HG02885 (cell line): Measurements from ENCODE around the gene SLC35B2.

Experiments used
- ATAC-seq: cut with Tn5 transposase; IDR thresholded peaks from one replicate; pipeline ENCODE4 v1.9.1; 2021; ENCODE audit warnings: mild to moderate bottlenecking; ENCODE audit not compliant: unreplicated experiment, poor library complexity

The SLC35B2 gene

GRCh38 chr6:44257025-44257752, at the start of gene SLC35B2:
Gene SLC35B2, minus strand, starts transcription at chr6:44257528. Its CDS starts 118 bp downstream, at chr6:44257410.
- ATAC-seq, result peak; percentile 54

- ATAC-seq, result no peak
Observed at GRCh38 chr6:44306710-44307109, 49.4 kb upstream of the SLC35B2 start.

DNA sequence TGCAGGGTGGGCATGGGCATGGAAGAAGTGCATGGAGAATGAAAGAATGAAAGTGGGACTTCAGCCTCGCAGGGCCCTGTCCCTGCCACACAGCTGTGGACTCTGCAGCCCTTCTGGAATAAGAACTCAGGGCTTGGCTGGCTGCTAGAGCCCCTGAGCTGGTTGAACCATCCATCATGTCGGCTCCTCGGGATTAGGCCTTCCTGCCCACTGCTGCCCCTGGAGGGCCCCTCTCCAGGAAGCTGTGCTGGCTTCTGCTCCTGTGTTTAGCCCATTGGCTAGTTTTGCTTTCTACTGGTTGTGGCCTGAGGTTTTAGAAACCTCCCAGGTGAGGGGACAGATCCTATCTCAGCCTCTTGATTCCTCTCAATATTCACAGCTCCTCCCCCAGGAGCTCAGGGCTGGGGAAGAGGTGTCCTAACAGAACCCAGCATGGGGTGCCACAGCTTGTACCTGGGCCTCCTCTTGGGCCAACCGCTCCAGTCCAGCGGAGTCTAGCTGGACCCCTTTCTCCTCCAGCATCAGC, 47.9 kb upstream of the SLC35B2 start:
- no peak for ATAC-seq

GRCh38 chr6:44304282-44305199, 47.2 kb upstream of the SLC35B2 start:
- ATAC-seq, result no peak

DNA sequence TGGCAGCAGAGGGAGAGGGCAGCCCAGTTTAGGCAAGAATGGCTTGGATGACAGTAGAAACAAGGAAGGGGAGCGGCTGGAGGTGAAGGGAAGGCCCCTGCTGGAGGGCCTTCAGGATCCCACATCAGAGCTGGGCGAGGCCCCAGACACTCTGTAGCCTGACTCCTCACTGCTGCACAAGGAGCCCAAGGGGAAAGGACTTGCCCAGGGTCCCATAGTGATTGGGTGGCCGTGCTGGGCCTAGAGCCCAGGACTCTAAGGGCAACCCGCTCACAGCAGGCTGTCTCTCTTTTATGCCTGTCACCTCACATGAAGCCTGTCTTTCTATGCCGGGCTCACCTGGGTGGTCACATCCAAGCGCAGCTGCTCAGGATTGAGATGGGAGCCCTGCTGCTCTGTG, 46.5 kb upstream of the SLC35B2 start:
- no peak for ATAC-seq

GRCh38 chr6:44302856-44303255, 45.5 kb upstream of the SLC35B2 start:
- ATAC-seq, result no peak

- no peak for ATAC-seq
Observed at GRCh38 chr6:44301782-44302564, 44.6 kb upstream of the SLC35B2 start.

- no peak for ATAC-seq
Observed at GRCh38 chr6:44301106-44301505, 43.8 kb upstream of the SLC35B2 start.

DNA sequence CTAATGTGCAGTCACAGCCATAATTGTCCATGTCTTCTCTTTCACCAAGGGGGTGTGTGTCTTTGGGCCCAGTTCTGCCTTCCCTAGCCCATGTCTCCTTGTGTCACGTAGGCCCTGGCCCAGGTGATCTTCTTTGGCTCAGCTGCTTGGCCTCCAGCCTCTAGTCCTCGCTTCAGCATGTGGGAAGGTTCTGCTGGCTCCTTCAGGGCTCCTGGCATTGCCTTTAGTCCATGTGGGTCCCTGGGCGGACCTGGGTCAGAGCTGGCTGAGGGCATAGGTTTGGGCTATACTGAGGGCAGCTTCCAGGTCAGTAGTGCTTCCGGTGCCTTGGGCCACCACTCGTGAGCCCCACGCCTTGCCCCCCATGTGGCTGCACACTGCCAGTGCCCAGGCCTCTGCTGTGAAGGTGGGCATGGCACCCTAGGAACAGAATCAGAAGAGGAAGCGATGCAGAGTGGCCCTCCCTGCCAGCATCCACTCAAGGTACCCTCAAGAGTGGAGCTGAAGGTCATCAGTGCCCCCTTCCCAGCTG, 43.0 kb upstream of the SLC35B2 start:
- no peak for ATAC-seq

- ATAC-seq, result no peak
Observed at GRCh38 chr6:44298864-44299263, 41.5 kb upstream of the SLC35B2 start.

DNA sequence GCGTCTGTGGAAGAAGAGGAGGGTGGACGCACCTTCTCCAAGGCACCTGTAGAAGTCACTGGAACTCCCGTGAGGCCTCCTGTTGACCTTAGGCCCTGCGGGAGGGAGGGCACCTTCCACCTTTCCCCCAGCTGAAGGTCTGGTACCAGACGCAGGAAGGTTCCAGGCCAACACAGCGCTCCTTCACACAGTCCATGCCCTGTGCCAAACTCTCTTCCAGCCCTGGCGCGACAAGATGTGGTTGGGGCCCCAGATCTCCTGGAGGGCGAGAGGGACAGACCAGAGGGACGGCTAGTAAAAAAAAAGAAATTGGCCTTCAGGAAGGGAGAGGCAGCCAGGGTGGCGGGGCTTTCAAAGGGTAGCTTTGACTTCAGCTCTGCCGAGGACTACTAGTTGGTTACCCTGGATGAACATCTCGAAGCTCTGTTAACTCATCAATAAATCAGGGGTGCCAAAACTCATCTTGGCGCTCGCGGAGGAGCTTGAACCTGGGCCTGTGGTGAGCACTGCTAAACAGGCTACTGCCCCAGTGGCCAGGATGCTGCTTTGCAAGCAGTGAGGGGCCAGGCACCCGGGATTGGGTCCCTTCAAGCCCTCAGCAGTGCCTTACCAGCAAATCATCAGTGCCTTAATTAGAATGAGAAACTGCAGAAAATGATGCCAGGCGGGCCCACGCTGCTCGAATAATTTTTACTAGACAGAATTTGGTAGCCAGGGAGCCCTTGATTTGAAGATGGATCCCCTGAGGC, 40.9 kb upstream of the SLC35B2 start:
- ATAC-seq, result no peak

- ATAC-seq, result no peak
Observed at GRCh38 chr6:44297063-44298038, 40.0 kb upstream of the SLC35B2 start.

GRCh38 chr6:44294832-44295791, 37.8 kb upstream of the SLC35B2 start:
- no peak for ATAC-seq

DNA sequence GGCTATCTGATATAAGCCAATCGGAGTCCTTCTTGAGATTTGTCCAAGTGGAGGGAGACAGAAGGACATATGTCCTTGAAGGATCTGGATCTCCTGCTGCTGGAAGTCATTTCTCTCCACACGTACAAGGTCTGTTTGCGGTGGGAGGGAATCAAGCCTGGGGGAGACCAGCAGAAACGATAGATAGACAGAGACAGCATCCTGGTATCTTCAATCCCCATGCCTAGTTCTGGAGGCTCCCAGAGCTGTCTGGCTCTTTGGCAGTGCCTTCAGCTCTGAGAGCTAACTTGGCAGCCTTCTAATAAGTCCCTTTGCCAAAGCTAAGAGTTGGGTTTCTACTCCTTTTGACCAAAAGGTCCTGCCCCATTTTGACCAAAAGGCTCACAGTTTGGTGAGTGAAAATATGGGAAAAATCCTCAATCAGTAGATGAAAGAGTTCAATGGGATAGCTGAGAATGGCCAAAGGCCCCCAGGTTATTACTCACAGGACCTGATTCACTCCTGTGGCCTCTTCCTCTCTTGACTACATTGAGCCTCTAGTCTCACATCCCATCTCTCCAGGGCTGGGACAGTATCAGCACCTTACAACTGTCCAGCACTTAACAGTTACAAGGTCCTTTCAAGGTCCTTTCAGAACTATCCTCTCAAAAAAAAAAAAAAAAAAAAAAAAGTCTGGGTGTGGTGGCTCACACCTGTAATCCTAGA, 35.5 kb upstream of the SLC35B2 start:
- ATAC-seq, result no peak

DNA sequence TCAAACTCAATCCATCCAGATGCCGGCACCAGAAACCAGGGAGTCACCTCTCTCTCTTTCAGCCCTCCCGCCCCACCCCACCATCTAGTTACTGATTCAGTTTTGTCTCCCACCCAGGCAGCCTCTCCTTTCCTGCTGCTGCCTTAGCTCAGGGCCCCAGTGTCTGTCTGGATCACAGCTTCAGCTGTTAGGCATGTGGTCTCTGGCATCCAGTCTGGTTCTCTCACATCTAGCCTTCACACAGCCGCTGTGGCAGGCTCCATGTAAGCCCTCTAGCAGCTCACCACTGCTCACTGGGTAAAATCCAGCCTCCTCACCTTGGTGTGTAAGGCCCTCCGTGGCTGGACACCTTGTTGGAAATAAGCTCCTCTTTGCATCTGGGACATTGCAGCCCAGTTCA, 34.5 kb upstream of the SLC35B2 start:
- no peak for ATAC-seq

DNA sequence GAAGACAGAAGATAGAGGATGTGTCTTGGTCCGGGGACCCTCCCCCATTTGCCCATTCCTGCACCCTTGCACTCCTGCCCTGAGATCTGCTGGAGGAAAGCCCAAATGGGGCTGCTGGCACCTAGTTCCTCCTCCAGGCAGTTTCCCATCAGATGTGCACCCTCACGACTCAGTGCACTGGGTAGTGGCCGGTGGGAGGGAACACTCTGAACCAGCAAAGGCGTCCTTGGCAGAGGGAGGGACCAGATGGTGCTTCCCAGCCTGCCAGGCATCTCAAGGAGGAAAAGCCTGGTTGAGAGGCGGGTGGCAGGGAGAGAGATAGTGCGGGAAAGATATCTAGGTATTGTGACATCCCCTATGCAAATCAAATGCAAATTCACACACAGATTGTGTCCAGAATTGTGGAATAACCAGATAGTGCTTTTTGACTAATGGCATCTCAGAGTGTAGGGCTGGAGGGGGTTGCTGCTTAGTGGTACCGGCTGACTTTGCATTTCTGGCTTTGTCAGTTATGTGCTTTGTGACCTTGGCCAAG, 32.5 kb upstream of the SLC35B2 start:
- ATAC-seq, result no peak
